Measurements from ENCODE around the gene BARHL1. TPM values are rescaled to one million over a fixed set of nuclear protein-coding genes. Genes with fewer than 3 reads are reported as not detected.

Gene BARHL1
- total and polyA plus RNA-seq, 2 donors (not counting 3 experiments of a cell fraction or from before 2014, with no cell fraction given), result not detected

GRCh38 chr9:132559711-132560110, 22.7 kb upstream of the BARHL1 start:
- H3K9me3 ChIP-seq (replicated peaks; ENCODE audit: control insufficient read depth, insufficient read depth, low read length), result no peaks in the 10 kb centered on the region
- TF ChIP-seq MAX (IDR thresholded peaks at IDR 0.05; ENCODE audit: insufficient read depth, insufficient read length) (no peak), FOS (IDR thresholded peaks at IDR 0.05; ENCODE audit: borderline replicate concordance, insufficient read depth, low read length) (no peak), MYC (IDR thresholded peaks at IDR 0.05; ENCODE audit: low read depth, low read length) (no peak), POLR2AphosphoS5 (IDR thresholded peaks at IDR 0.05; ENCODE audit: insufficient read depth, low read depth, low read length) (no peak), JUN (IDR thresholded peaks at IDR 0.05; ENCODE audit: borderline replicate concordance, insufficient read depth, insufficient read length, low read depth) (no peak), EZH2 (IDR thresholded peaks at IDR 0.05; ENCODE audit: borderline replicate concordance, low read depth, low read length, severe bottlenecking) (no peak), POLR2A (IDR thresholded peaks at IDR 0.05; ENCODE audit: low read depth, low read length) (no peak), GATA2 (IDR thresholded peaks at IDR 0.05; ENCODE audit: insufficient read depth, insufficient read length, low read depth, low read length) (no peak)
- TF ChIP-seq, protein P1, sequence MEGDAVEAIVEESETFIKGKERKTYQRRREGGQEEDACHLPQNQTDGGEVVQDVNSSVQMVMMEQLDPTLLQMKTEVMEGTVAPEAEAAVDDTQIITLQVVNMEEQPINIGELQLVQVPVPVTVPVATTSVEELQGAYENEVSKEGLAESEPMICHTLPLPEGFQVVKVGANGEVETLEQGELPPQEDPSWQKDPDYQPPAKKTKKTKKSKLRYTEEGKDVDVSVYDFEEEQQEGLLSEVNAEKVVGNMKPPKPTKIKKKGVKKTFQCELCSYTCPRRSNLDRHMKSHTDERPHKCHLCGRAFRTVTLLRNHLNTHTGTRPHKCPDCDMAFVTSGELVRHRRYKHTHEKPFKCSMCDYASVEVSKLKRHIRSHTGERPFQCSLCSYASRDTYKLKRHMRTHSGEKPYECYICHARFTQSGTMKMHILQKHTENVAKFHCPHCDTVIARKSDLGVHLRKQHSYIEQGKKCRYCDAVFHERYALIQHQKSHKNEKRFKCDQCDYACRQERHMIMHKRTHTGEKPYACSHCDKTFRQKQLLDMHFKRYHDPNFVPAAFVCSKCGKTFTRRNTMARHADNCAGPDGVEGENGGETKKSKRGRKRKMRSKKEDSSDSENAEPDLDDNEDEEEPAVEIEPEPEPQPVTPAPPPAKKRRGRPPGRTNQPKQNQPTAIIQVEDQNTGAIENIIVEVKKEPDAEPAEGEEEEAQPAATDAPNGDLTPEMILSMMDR (IDR thresholded peaks at IDR 0.05; ENCODE audit: extremely low read depth in 1 of 2, insufficient read depth in 1 of 2, low read depth in 1 of 2, low read length in 2 of 2), result no peak
- BruUV-seq (replicated peaks), result no TSS peak
- H3K79me2 ChIP-seq (ENCODE audit: control insufficient read depth, insufficient read depth, low read length), result no peaks in the 10 kb centered on the region
- no peak overlapping the region for H3K4me2 ChIP-seq (ENCODE audit: insufficient read depth, low read length)
- peaks cover 15 to 17% of the 10 kb centered on the region in 2 experiments for H3K27me3 ChIP-seq (ENCODE audit: control insufficient read depth in 2 of 2, insufficient read depth in 2 of 2, low read length in 2 of 2)
- dilution Hi-C loops (cut with MboI; ENCODE audit: extremely low pct_ligation_motif_present, low sequenced_read_pairs) (no loop called here), intact Hi-C loops (cut with micrococcal nuclease) (no loop called here)
- H3K4me3 ChIP-seq (replicated peaks in 1 of 3; ENCODE audit: insufficient read depth in 1 of 3, low read depth in 1 of 3, low read length in 3 of 3), result no peak overlapping the region
- no peaks in the 10 kb centered on the region for H3K9me1 ChIP-seq (replicated peaks; ENCODE audit: control insufficient read depth, extremely low read depth, insufficient read depth, low read length)
- H2AFZ ChIP-seq (ENCODE audit: low read depth, low read length), result no peak overlapping the region
- DNase-seq (ENCODE audit: low read depth, low spot score), result no peak
- H3K4me1 ChIP-seq (ENCODE audit: control insufficient read depth, extremely low read depth, insufficient read depth, low read length), result peaks cover 5% of the 10 kb centered on the region
- POLR2A ChIA-PET, result no interaction called here
- H3K27ac ChIP-seq (ENCODE audit: insufficient read depth, low read depth, low read length), result no peak overlapping the region
- no peaks in the 10 kb centered on the region for H4K20me1 ChIP-seq (replicated peaks; ENCODE audit: control insufficient read depth, extremely low read depth, insufficient read depth, low read length)
- no peak for FAIRE-seq
- H3K36me3 ChIP-seq (ENCODE audit: control insufficient read depth in 2 of 2, extremely low read depth in 1 of 2, insufficient read depth in 2 of 2, low read length in 2 of 2), result no peaks in the 10 kb centered on the region
- CTCF ChIA-PET, result interaction anchor here (0.9 to 1.3 kb wide), 2 partner anchors 12 to 15 kb away, joined by 3 to 5 read pairs; no protein-coding TSS in a partner anchor
- no peak overlapping the region for H3K9ac ChIP-seq (replicated peaks; ENCODE audit: extremely low read depth, insufficient read depth, low read length)

All from endothelial cell of umbilical vein (primary cell).